ENCODE data around the gene POLD2.
A peak's percentile ranks its signal among the peaks of the same experiment; 100 is the strongest.

Gene POLD2

GRCh38 chr7:44084701-44085100 is 38.6 kb downstream of the POLD2 start:
- no peak for TF ChIP-seq CTCF (IDR thresholded peaks at IDR 0.05; ENCODE audit: low read depth, low read length, missing control alignments)
- DNase-seq (ENCODE audit: extremely low read depth, low read depth), result no peak
- H3K4me3 ChIP-seq (replicated peaks; ENCODE audit: low read depth, low read length), result no peak overlapping the region

GRCh38 chr7:44083796-44084195 is 39.6 kb downstream of the POLD2 start:
- H3K4me3 ChIP-seq (replicated peaks; ENCODE audit: low read depth, low read length), result no peak overlapping the region
- DNase-seq (ENCODE audit: extremely low read depth, low read depth), result no peak
- no peak for TF ChIP-seq CTCF (IDR thresholded peaks at IDR 0.05; ENCODE audit: low read depth, low read length, missing control alignments)

- TF ChIP-seq CTCF (IDR thresholded peaks at IDR 0.05; ENCODE audit: low read depth, low read length, missing control alignments), result no peak
Observed at GRCh38 chr7:44082541-44083207, 40.7 kb downstream of the POLD2 start.

GRCh38 chr7:44081266-44081748 is 42.0 kb downstream of the POLD2 start:
- no peak for TF ChIP-seq CTCF (IDR thresholded peaks at IDR 0.05; ENCODE audit: low read depth, low read length, missing control alignments)
- peak overlapping the region; percentile 74 for H3K4me3 ChIP-seq (replicated peaks; ENCODE audit: low read depth, low read length)
- no peak for DNase-seq (ENCODE audit: extremely low read depth, low read depth)

More at GRCh38 chr7:44082541-44083207, 40.7 kb downstream of the POLD2 start:
- peak; percentile 93 for DNase-seq (ENCODE audit: extremely low read depth, low read depth)
- peak overlapping the region; percentile 74 for H3K4me3 ChIP-seq (replicated peaks; ENCODE audit: low read depth, low read length)

GRCh38 chr7:44080686-44081265 is 42.6 kb downstream of the POLD2 start:
- TF ChIP-seq CTCF (IDR thresholded peaks at IDR 0.05; ENCODE audit: low read depth, low read length, missing control alignments), result no peak
- H3K4me3 ChIP-seq (replicated peaks; ENCODE audit: low read depth, low read length), result no peak overlapping the region
- no peak for DNase-seq (ENCODE audit: extremely low read depth, low read depth)

GRCh38 chr7:44080118-44080517 is 43.2 kb downstream of the POLD2 start:
- no peak for DNase-seq (ENCODE audit: extremely low read depth, low read depth)
- no peak for TF ChIP-seq CTCF (IDR thresholded peaks at IDR 0.05; ENCODE audit: low read depth, low read length, missing control alignments)
- H3K4me3 ChIP-seq (replicated peaks; ENCODE audit: low read depth, low read length), result no peak overlapping the region
